ENCODE results near the gene INPP5D.
A peak's percentile ranks its signal among the peaks of the same experiment; 100 is the strongest.

Gene INPP5D

DNA sequence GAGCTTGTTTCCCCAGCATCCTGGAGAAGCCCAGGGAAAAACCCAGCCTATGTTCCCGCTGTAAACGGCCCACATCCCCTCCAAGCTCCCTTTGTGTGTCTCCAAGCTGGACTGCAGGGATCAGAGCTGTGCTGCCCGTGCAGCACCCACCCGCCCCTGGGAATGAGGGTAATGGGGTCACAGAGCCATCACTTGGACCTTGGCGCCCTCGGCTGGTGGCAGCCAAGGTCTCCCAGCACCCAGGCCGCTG, 670 bp upstream of the INPP5D start:
- Histone ChIP-seq H3K79me2 (ENCODE audit: control insufficient read depth, insufficient read depth, low read length) (no peaks in the 10 kb centered on the region), H3K36me3 (ENCODE audit: control insufficient read depth, insufficient read depth, low read length) (no peaks in the 10 kb centered on the region), H3K4me1 (ENCODE audit: control insufficient read depth, low read depth, low read length) (no peaks in the 10 kb centered on the region), H3K4ac (ENCODE audit: low read depth, low read length) (no peak overlapping the region), H3K23ac (ENCODE audit: low read length) (no peak overlapping the region), H3K18ac (ENCODE audit: low read length) (no peak overlapping the region), H2BK120ac (ENCODE audit: low read depth, low read length) (no peak overlapping the region), H3K9ac (ENCODE audit: low read length) (no peak overlapping the region), H3K27me3 (ENCODE audit: insufficient read depth, low read length, poor library complexity) (no peaks in the 10 kb centered on the region), H4K5ac (ENCODE audit: low read length) (no peak overlapping the region), H2BK15ac (replicated peaks; ENCODE audit: low read depth) (no peak overlapping the region), H3K79me1 (ENCODE audit: low read length) (no peaks in the 10 kb centered on the region), H3K27ac (ENCODE audit: low read depth, low read length) (no peak overlapping the region), H3K56ac (ENCODE audit: low read length) (no peak overlapping the region), H2BK5ac (ENCODE audit: low read length) (no peak overlapping the region), H2AK5ac (ENCODE audit: low read length) (no peak overlapping the region), H3K4me3 (ENCODE audit: low read length) (no peak overlapping the region), H4K8ac (ENCODE audit: low read depth, low read length) (no peak overlapping the region), H3K4me2 (ENCODE audit: low read length) (no peak overlapping the region)
- WGBS (ENCODE audit: extremely low coverage, insufficient coverage, low lambda C conversion rate): no CpG with 5 or more reads among the region's 7 CpGs
- no peak for DNase-seq

GRCh38 chr2:233060501-233060979, 398 bp downstream of the INPP5D start:
- no CpG with 5 or more reads among the region's 13 CpGs for WGBS (ENCODE audit: extremely low coverage, insufficient coverage, low lambda C conversion rate)
- no peak overlapping the region for H3K18ac ChIP-seq (ENCODE audit: low read length)

DNA sequence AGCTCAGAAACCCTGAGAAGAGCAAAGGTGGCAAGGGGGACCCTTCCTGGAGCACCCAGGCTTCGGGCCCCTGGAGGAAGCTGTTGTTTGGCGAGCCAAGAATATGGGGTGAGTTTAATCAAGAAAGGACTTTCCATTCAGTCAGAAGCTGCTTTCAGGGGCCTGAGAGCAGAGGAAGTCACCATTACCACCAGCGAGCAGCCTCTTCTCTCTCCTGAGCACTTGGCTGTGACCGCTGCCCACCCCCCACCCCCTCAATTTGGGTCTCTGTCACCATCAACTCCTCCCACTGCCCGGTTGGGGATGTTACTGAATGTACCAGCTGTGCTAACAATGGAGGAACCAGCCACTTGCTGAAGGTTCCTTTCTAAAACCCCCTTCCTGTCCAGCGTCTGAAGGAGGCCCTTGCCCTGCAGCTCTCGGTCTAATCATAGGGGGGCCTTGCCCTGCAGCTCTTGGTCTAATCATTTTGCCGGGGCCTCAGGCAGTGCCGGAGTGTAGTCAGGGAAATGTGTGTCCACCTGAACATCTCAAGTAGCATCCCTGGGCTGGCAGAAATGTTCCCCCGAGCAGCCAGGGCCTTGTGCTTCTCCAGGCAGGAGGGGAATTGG, 943 bp downstream of the INPP5D start:
- Histone ChIP-seq H3K23ac (ENCODE audit: low read length) (no peak overlapping the region), H3K4me3 (ENCODE audit: low read length) (no peak overlapping the region), H3K79me2 (ENCODE audit: control insufficient read depth, insufficient read depth, low read length) (no peaks in the 10 kb centered on the region), H4K5ac (ENCODE audit: low read length) (no peak overlapping the region), H3K9ac (ENCODE audit: low read length) (no peak overlapping the region), H3K79me1 (ENCODE audit: low read length) (no peaks in the 10 kb centered on the region), H3K27ac (ENCODE audit: low read depth, low read length) (no peak overlapping the region), H3K4me1 (ENCODE audit: control insufficient read depth, low read depth, low read length) (no peaks in the 10 kb centered on the region), H3K36me3 (ENCODE audit: control insufficient read depth, insufficient read depth, low read length) (no peaks in the 10 kb centered on the region), H2BK15ac (replicated peaks; ENCODE audit: low read depth) (no peak overlapping the region), H3K56ac (ENCODE audit: low read length) (no peak overlapping the region), H2BK5ac (ENCODE audit: low read length) (no peak overlapping the region), H3K18ac (ENCODE audit: low read length) (no peak overlapping the region), H2BK120ac (ENCODE audit: low read depth, low read length) (no peak overlapping the region), H4K8ac (ENCODE audit: low read depth, low read length) (no peak overlapping the region), H3K27me3 (ENCODE audit: insufficient read depth, low read length, poor library complexity) (no peaks in the 10 kb centered on the region), H3K4me2 (ENCODE audit: low read length) (no peak overlapping the region), H2AK5ac (ENCODE audit: low read length) (no peak overlapping the region), H3K4ac (ENCODE audit: low read depth, low read length) (no peak overlapping the region)
- WGBS (ENCODE audit: extremely low coverage, insufficient coverage, low lambda C conversion rate): no CpG with 5 or more reads among the region's 10 CpGs
- no peak for DNase-seq

More at GRCh38 chr2:233060501-233060979, 398 bp downstream of the INPP5D start:
- Histone ChIP-seq H3K4me2 (ENCODE audit: low read length) (no peak overlapping the region), H3K56ac (ENCODE audit: low read length) (no peak overlapping the region), H4K8ac (ENCODE audit: low read depth, low read length) (no peak overlapping the region), H3K27ac (ENCODE audit: low read depth, low read length) (no peak overlapping the region), H3K36me3 (ENCODE audit: control insufficient read depth, insufficient read depth, low read length) (no peaks in the 10 kb centered on the region), H3K79me2 (ENCODE audit: control insufficient read depth, insufficient read depth, low read length) (no peaks in the 10 kb centered on the region), H2AK5ac (ENCODE audit: low read length) (no peak overlapping the region), H3K27me3 (ENCODE audit: insufficient read depth, low read length, poor library complexity) (no peaks in the 10 kb centered on the region), H3K9ac (ENCODE audit: low read length) (no peak overlapping the region), H4K5ac (ENCODE audit: low read length) (no peak overlapping the region), H3K79me1 (ENCODE audit: low read length) (no peaks in the 10 kb centered on the region), H2BK5ac (ENCODE audit: low read length) (no peak overlapping the region), H2BK120ac (ENCODE audit: low read depth, low read length) (no peak overlapping the region), H3K23ac (ENCODE audit: low read length) (no peak overlapping the region), H2BK15ac (replicated peaks; ENCODE audit: low read depth) (no peak overlapping the region), H3K4me3 (ENCODE audit: low read length) (no peak overlapping the region), H3K4me1 (ENCODE audit: control insufficient read depth, low read depth, low read length) (no peaks in the 10 kb centered on the region), H3K4ac (ENCODE audit: low read depth, low read length) (no peak overlapping the region)
- DNase-seq: no peak

DNA sequence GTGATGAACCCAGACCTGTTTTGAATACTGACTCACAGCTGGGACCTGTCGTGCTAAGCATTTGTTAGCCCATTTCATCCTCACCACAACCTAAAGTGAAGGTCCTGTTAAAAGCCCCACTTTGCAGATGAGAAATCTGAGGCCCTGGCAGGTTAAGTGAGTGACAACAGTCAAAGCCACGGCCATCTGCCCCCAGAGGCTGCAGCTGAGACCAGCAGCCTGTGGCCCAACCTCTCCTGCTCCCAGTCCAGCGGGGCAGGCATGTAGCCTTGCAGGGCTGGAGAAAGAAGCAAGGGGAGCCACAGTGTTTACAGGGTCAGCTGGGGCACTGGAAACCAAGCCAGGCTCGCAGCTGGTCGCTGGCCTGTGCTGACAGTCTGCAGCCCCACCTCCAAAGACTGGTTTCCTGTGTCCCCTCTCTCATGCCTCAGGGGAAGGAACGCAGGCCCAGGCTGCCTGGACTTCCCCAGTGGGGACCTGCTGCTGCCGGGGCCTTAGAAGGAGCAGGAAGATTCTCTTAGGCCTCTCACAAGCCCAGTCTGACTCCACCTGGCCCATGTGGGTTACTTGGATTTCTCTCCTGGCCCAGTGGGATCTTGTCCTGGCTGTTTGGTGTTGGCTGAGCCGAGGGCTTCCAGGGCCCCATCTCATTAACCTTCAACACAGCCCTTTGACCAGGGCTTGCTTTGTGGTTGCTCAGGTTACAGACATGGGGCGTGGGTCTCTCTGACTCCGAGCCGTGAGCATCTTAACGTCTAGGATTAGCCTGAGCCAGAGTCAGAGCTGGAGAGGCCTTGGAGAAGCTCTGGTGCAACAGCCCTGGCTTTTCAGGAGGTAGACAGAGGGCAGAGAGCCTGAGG, 1.7 kb downstream of the INPP5D start:
- Histone ChIP-seq H2AK5ac (ENCODE audit: low read length) (no peak overlapping the region), H3K4me1 (ENCODE audit: control insufficient read depth, low read depth, low read length) (no peaks in the 10 kb centered on the region), H2BK15ac (replicated peaks; ENCODE audit: low read depth) (no peak overlapping the region), H4K8ac (ENCODE audit: low read depth, low read length) (no peak overlapping the region), H2BK120ac (ENCODE audit: low read depth, low read length) (no peak overlapping the region), H3K56ac (ENCODE audit: low read length) (peak overlapping the region; percentile 60), H3K4me3 (ENCODE audit: low read length) (no peak overlapping the region), H3K27me3 (ENCODE audit: insufficient read depth, low read length, poor library complexity) (no peaks in the 10 kb centered on the region), H3K79me2 (ENCODE audit: control insufficient read depth, insufficient read depth, low read length) (no peaks in the 10 kb centered on the region), H2BK5ac (ENCODE audit: low read length) (no peak overlapping the region), H3K4ac (ENCODE audit: low read depth, low read length) (no peak overlapping the region), H3K4me2 (ENCODE audit: low read length) (no peak overlapping the region), H3K23ac (ENCODE audit: low read length) (no peak overlapping the region), H4K5ac (ENCODE audit: low read length) (no peak overlapping the region), H3K36me3 (ENCODE audit: control insufficient read depth, insufficient read depth, low read length) (no peaks in the 10 kb centered on the region), H3K18ac (ENCODE audit: low read length) (no peak overlapping the region), H3K9ac (ENCODE audit: low read length) (no peak overlapping the region), H3K27ac (ENCODE audit: low read depth, low read length) (no peak overlapping the region), H3K79me1 (ENCODE audit: low read length) (no peaks in the 10 kb centered on the region)
- DNase-seq: peak; percentile 62
- WGBS (ENCODE audit: extremely low coverage, insufficient coverage, low lambda C conversion rate): no CpG with 5 or more reads among the region's 12 CpGs

GRCh38 chr2:233062451-233062850, 2.3 kb downstream of the INPP5D start:
- no peak overlapping the region for H3K27ac ChIP-seq (ENCODE audit: low read depth, low read length)
- H3K56ac ChIP-seq (ENCODE audit: low read length): no peak overlapping the region
- no peak overlapping the region for H3K18ac ChIP-seq (ENCODE audit: low read length)
- no peaks in the 10 kb centered on the region for H3K4me1 ChIP-seq (ENCODE audit: control insufficient read depth, low read depth, low read length)
- no peak overlapping the region for H2BK120ac ChIP-seq (ENCODE audit: low read depth, low read length)
- no peak for DNase-seq
- no peak overlapping the region for H3K4me2 ChIP-seq (ENCODE audit: low read length)
- H3K4ac ChIP-seq (ENCODE audit: low read depth, low read length): no peak overlapping the region
- no peak overlapping the region for H4K5ac ChIP-seq (ENCODE audit: low read length)
- no peak overlapping the region for H3K9ac ChIP-seq (ENCODE audit: low read length)
- no peaks in the 10 kb centered on the region for H3K79me1 ChIP-seq (ENCODE audit: low read length)
- H3K27me3 ChIP-seq (ENCODE audit: insufficient read depth, low read length, poor library complexity): no peaks in the 10 kb centered on the region
- no peak overlapping the region for H2BK15ac ChIP-seq (replicated peaks; ENCODE audit: low read depth)
- H3K4me3 ChIP-seq (ENCODE audit: low read length): no peak overlapping the region
- no peak overlapping the region for H2AK5ac ChIP-seq (ENCODE audit: low read length)
- H2BK5ac ChIP-seq (ENCODE audit: low read length): no peak overlapping the region
- no CpG with 5 or more reads among the region's 4 CpGs for WGBS (ENCODE audit: extremely low coverage, insufficient coverage, low lambda C conversion rate)
- H4K8ac ChIP-seq (ENCODE audit: low read depth, low read length): no peak overlapping the region
- no peak overlapping the region for H3K23ac ChIP-seq (ENCODE audit: low read length)
- H3K79me2 ChIP-seq (ENCODE audit: control insufficient read depth, insufficient read depth, low read length): no peaks in the 10 kb centered on the region
- no peaks in the 10 kb centered on the region for H3K36me3 ChIP-seq (ENCODE audit: control insufficient read depth, insufficient read depth, low read length)

GRCh38 chr2:233062946-233063268, 2.8 kb downstream of the INPP5D start:
- Histone ChIP-seq H3K4me2 (ENCODE audit: low read length) (no peak overlapping the region), H3K18ac (ENCODE audit: low read length) (no peak overlapping the region), H2BK15ac (replicated peaks; ENCODE audit: low read depth) (no peak overlapping the region), H3K9ac (ENCODE audit: low read length) (no peak overlapping the region), H3K56ac (ENCODE audit: low read length) (no peak overlapping the region), H2BK5ac (ENCODE audit: low read length) (no peak overlapping the region), H2AK5ac (ENCODE audit: low read length) (no peak overlapping the region), H3K4me1 (ENCODE audit: control insufficient read depth, low read depth, low read length) (no peaks in the 10 kb centered on the region), H3K27me3 (ENCODE audit: insufficient read depth, low read length, poor library complexity) (no peaks in the 10 kb centered on the region), H3K4me3 (ENCODE audit: low read length) (no peak overlapping the region), H3K36me3 (ENCODE audit: control insufficient read depth, insufficient read depth, low read length) (no peaks in the 10 kb centered on the region), H3K27ac (ENCODE audit: low read depth, low read length) (no peak overlapping the region), H3K4ac (ENCODE audit: low read depth, low read length) (no peak overlapping the region), H4K5ac (ENCODE audit: low read length) (no peak overlapping the region), H4K8ac (ENCODE audit: low read depth, low read length) (no peak overlapping the region), H3K79me1 (ENCODE audit: low read length) (no peaks in the 10 kb centered on the region), H3K23ac (ENCODE audit: low read length) (no peak overlapping the region), H3K79me2 (ENCODE audit: control insufficient read depth, insufficient read depth, low read length) (no peaks in the 10 kb centered on the region), H2BK120ac (ENCODE audit: low read depth, low read length) (no peak overlapping the region)
- DNase-seq: no peak
- WGBS (ENCODE audit: extremely low coverage, insufficient coverage, low lambda C conversion rate): no CpG with 5 or more reads among the region's 6 CpGs

Data from mesendoderm (in vitro differentiated cells).